Measurements from ENCODE around the gene ACER1.

Gene ACER1

DNA sequence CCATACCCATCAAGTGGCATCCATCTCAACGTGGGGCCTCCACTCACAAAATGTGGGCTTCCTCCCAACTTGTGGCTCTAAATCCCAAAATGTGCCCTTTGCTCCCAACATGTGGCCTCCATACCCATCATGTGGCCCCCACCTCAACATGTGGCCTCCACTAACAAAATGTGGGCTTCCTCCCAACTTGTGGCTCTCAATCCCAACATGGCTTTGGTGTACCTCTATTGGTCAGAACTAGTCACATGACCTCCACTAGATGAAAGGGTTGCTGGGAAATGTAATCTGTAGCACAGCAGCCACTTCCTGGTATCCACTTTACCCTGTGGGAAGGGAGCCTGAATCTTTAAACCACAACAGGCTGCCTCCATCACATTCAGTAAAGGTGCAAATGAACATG is 10.1 kb upstream of the ACER1 start:
- Histone ChIP-seq H3K27ac (ENCODE audit: poor library complexity, severe bottlenecking) (no peak overlapping the region), H3K27me3 (ENCODE audit: insufficient read depth, poor library complexity, severe bottlenecking) (no peaks in the 10 kb centered on the region), H3K36me3 (ENCODE audit: low read depth) (no peaks in the 10 kb centered on the region), H3K9me3 (ENCODE audit: severe bottlenecking) (no peaks in the 10 kb centered on the region), H3K4me1 (ENCODE audit: insufficient read depth, poor library complexity, severe bottlenecking) (no peaks in the 10 kb centered on the region), H3K4me3 (ENCODE audit: severe bottlenecking) (no peak overlapping the region)
- ATAC-seq (ENCODE audit: low read depth) (no peak), DNase-seq (ENCODE audit: low spot score) (no peak)
- TF ChIP-seq, protein P1, sequence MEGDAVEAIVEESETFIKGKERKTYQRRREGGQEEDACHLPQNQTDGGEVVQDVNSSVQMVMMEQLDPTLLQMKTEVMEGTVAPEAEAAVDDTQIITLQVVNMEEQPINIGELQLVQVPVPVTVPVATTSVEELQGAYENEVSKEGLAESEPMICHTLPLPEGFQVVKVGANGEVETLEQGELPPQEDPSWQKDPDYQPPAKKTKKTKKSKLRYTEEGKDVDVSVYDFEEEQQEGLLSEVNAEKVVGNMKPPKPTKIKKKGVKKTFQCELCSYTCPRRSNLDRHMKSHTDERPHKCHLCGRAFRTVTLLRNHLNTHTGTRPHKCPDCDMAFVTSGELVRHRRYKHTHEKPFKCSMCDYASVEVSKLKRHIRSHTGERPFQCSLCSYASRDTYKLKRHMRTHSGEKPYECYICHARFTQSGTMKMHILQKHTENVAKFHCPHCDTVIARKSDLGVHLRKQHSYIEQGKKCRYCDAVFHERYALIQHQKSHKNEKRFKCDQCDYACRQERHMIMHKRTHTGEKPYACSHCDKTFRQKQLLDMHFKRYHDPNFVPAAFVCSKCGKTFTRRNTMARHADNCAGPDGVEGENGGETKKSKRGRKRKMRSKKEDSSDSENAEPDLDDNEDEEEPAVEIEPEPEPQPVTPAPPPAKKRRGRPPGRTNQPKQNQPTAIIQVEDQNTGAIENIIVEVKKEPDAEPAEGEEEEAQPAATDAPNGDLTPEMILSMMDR (IDR thresholded peaks at IDR 0.05; ENCODE audit: poor library complexity, severe bottlenecking) = no peak

- no peak overlapping the region for H3K4me3 ChIP-seq (ENCODE audit: severe bottlenecking)
- DNase-seq (ENCODE audit: low spot score) = no peak
- H3K36me3 ChIP-seq (ENCODE audit: low read depth) = no peaks in the 10 kb centered on the region
- H3K27me3 ChIP-seq (ENCODE audit: insufficient read depth, poor library complexity, severe bottlenecking) = no peaks in the 10 kb centered on the region
- no peak for ATAC-seq (ENCODE audit: low read depth)
- H3K9me3 ChIP-seq (ENCODE audit: severe bottlenecking) = no peaks in the 10 kb centered on the region
- no peaks in the 10 kb centered on the region for H3K4me1 ChIP-seq (ENCODE audit: insufficient read depth, poor library complexity, severe bottlenecking)
- H3K27ac ChIP-seq (ENCODE audit: poor library complexity, severe bottlenecking) = no peak overlapping the region
- TF ChIP-seq, protein P1 (IDR thresholded peaks at IDR 0.05; ENCODE audit: poor library complexity, severe bottlenecking) = no peak
These were observed 7.2 kb upstream of the ACER1 start for GRCh38 chr19:6340493-6341201.

GRCh38 chr19:6334490-6335285 is 1.3 kb upstream of the ACER1 start:
- Histone ChIP-seq H3K36me3 (ENCODE audit: low read depth) (no peaks in the 10 kb centered on the region), H3K27ac (ENCODE audit: poor library complexity, severe bottlenecking) (no peak overlapping the region), H3K9me3 (ENCODE audit: severe bottlenecking) (no peaks in the 10 kb centered on the region), H3K4me1 (ENCODE audit: insufficient read depth, poor library complexity, severe bottlenecking) (no peaks in the 10 kb centered on the region), H3K4me3 (ENCODE audit: severe bottlenecking) (no peak overlapping the region), H3K27me3 (ENCODE audit: insufficient read depth, poor library complexity, severe bottlenecking) (no peaks in the 10 kb centered on the region)
- TF ChIP-seq, protein P1 (IDR thresholded peaks at IDR 0.05; ENCODE audit: poor library complexity, severe bottlenecking) = no peak
- ATAC-seq (ENCODE audit: low read depth) (no peak), DNase-seq (ENCODE audit: low spot score) (no peak)

GRCh38 chr19:6326815-6327214 is 6.6 kb downstream of the ACER1 start:
- Histone ChIP-seq H3K27me3 (ENCODE audit: insufficient read depth, poor library complexity, severe bottlenecking) (no peaks in the 10 kb centered on the region), H3K9me3 (ENCODE audit: severe bottlenecking) (no peaks in the 10 kb centered on the region), H3K4me3 (ENCODE audit: severe bottlenecking) (no peak overlapping the region), H3K36me3 (ENCODE audit: low read depth) (no peaks in the 10 kb centered on the region), H3K4me1 (ENCODE audit: insufficient read depth, poor library complexity, severe bottlenecking) (no peaks in the 10 kb centered on the region), H3K27ac (ENCODE audit: poor library complexity, severe bottlenecking) (no peak overlapping the region)
- no peak for DNase-seq (ENCODE audit: low spot score)
- ATAC-seq (ENCODE audit: low read depth) = no peak
- TF ChIP-seq, protein P1 (IDR thresholded peaks at IDR 0.05; ENCODE audit: poor library complexity, severe bottlenecking) = no peak

GRCh38 chr19:6325614-6326013 is 7.8 kb downstream of the ACER1 start:
- Histone ChIP-seq H3K4me3 (ENCODE audit: severe bottlenecking) (no peak overlapping the region), H3K9me3 (ENCODE audit: severe bottlenecking) (no peaks in the 10 kb centered on the region), H3K36me3 (ENCODE audit: low read depth) (no peaks in the 10 kb centered on the region), H3K27ac (ENCODE audit: poor library complexity, severe bottlenecking) (no peak overlapping the region), H3K4me1 (ENCODE audit: insufficient read depth, poor library complexity, severe bottlenecking) (no peaks in the 10 kb centered on the region), H3K27me3 (ENCODE audit: insufficient read depth, poor library complexity, severe bottlenecking) (no peaks in the 10 kb centered on the region)
- TF ChIP-seq, protein P1 (IDR thresholded peaks at IDR 0.05; ENCODE audit: poor library complexity, severe bottlenecking) = no peak
- ATAC-seq (ENCODE audit: low read depth) (no peak), DNase-seq (ENCODE audit: low spot score) (no peak)

Data from RWPE2 (cell line).